CD1c-positive myeloid dendritic cell (primary cell): Measurements from ENCODE around the gene MYO1D.
"Not testable (repeated sequence)": the region's sequence is repeated elsewhere in the genome, so short reads cannot be mapped to it uniquely, and the experiment has no call there.

ENCODE experiments used
- DNase-seq: peaks from one replicate; pipeline ENCODE4 v3.0.0-alpha.2; 2016; ENCODE audit errors: extremely low spot score

The MYO1D gene

GRCh38 chr17:32774695-32775084 is 102.2 kb downstream of the MYO1D start:
- DNase-seq: no peak

- DNase-seq: no peak
These were observed 102.8 kb downstream of the MYO1D start for GRCh38 chr17:32773856-32774694.

- no peak for DNase-seq
These were observed 104.4 kb downstream of the MYO1D start for GRCh38 chr17:32772453-32773025.

- DNase-seq: no peak
These were observed 105.5 kb downstream of the MYO1D start for GRCh38 chr17:32771396-32771795.

- DNase-seq: no peak
These were observed 107.1 kb downstream of the MYO1D start for GRCh38 chr17:32769846-32770245.

GRCh38 chr17:32763855-32764439 is 113.0 kb downstream of the MYO1D start:
- DNase-seq: no peak

- DNase-seq: no peak
These were observed 117.4 kb downstream of the MYO1D start for GRCh38 chr17:32759476-32759875.

- no peak for DNase-seq
These were observed 119.0 kb downstream of the MYO1D start for GRCh38 chr17:32757963-32758362.

GRCh38 chr17:32756696-32757095 is 120.2 kb downstream of the MYO1D start:
- DNase-seq: no peak

- peak; percentile 77 for DNase-seq
These were observed 121.7 kb downstream of the MYO1D start for GRCh38 chr17:32755045-32755805.

GRCh38 chr17:32752934-32753333 is 124.0 kb downstream of the MYO1D start:
- no peak for DNase-seq

- no peak for DNase-seq
These were observed 129.1 kb downstream of the MYO1D start for GRCh38 chr17:32747856-32748255.

- DNase-seq: peak; percentile 40
These were observed 130.2 kb downstream of the MYO1D start for GRCh38 chr17:32746698-32747097.

GRCh38 chr17:32746280-32746679 is 130.6 kb downstream of the MYO1D start:
- DNase-seq: no peak

- peak; percentile 50 for DNase-seq
These were observed 134.0 kb downstream of the MYO1D start for GRCh38 chr17:32742681-32743538.

GRCh38 chr17:32741381-32741780 is 135.5 kb downstream of the MYO1D start:
- DNase-seq: no peak

GRCh38 chr17:32739722-32740121 is 137.2 kb downstream of the MYO1D start:
- no peak for DNase-seq

- DNase-seq: not testable (repeated sequence)
These were observed 137.8 kb downstream of the MYO1D start for GRCh38 chr17:32739151-32739550.

GRCh38 chr17:32733401-32733800 is 143.5 kb downstream of the MYO1D start:
- DNase-seq: no peak

GRCh38 chr17:32732900-32733299 is 144.0 kb downstream of the MYO1D start:
- DNase-seq: no peak

GRCh38 chr17:32732296-32732642 is 144.7 kb downstream of the MYO1D start:
- no peak for DNase-seq
